ENCODE data around the gene CACNG5. TPM values are rescaled to one million over a fixed set of nuclear protein-coding genes. Genes with fewer than 3 reads are reported as not detected.

The CACNG5 gene
- polyA plus RNA-seq, 1 donor from 2014 or later: not detected

DNA sequence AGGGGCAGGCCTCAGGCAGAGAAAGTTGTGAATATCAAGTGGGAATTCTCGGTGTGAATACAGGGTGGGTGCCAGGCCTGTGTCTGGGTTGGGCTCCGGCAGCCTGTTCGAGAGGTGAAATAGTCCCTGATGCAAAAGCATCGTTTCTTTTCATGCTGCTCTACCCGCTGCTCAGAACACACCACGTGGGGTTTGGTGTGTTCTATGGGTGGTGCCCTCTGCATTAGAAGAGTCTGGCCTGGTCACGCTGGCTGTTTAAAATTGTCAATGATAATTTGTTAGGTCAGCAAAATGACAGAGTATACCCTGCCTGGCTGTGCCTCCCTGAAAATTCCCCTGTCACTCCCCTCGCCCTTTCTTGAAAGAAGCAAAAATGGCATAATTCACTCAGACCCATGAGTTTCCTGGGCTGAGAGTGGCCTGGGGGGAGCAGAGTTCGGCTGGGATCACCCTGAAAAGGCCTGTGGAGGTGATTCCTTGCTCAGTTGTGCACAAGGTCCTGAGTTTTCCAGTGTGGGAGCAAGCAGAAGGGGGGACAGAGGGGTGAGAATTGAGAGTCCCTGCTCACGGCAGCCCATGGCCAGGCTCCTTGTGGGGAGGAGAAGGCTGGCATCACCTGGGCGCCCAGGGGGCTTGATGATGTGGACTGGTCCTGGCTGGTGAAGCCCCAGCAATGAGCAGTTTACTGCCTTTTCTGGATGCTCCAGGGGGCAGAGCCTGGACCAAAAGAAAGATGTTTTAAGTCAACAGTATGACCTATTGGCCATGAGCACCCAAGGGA lies 3.2 kb downstream of the CACNG5 start:
- Histone ChIP-seq H3K9me2 (ENCODE audit: insufficient read depth, low read length) (no peaks in the 10 kb centered on the region), H3K9me3 (ENCODE audit: low read length) (no peaks in the 10 kb centered on the region), H3K9ac (ENCODE audit: low read length) (no peak overlapping the region), H3F3A (ENCODE audit: insufficient read depth, low read length, poor library complexity, severe bottlenecking) (no peaks in the 10 kb centered on the region), H3K79me2 (replicated peaks; ENCODE audit: insufficient read depth, low read length) (no peaks in the 10 kb centered on the region), H3K27ac (ENCODE audit: low read length) (no peak overlapping the region), H3K36me3 (ENCODE audit: insufficient read depth, low read length) (no peaks in the 10 kb centered on the region), H4K20me1 (ENCODE audit: insufficient read depth) (no peaks in the 10 kb centered on the region), H3K27me3 (ENCODE audit: insufficient read depth, low read depth, low read length) (peaks cover 27% of the 10 kb centered on the region), H3K4me2 (ENCODE audit: low read length) (no peak overlapping the region), H3K4me3 (ENCODE audit: low read length) (no peak overlapping the region), H2AFZ (ENCODE audit: low read depth, low read length) (no peak overlapping the region)
- TF ChIP-seq CTCF (IDR thresholded peaks at IDR 0.05; ENCODE audit: poor library complexity, severe bottlenecking) (no peak), EP300 (conservative IDR thresholded peaks at IDR 0.05; ENCODE audit: poor library complexity, severe bottlenecking) (no peak), REST (IDR thresholded peaks at IDR 0.05; ENCODE audit: borderline replicate concordance) (no peak), POLR2AphosphoS5 (IDR thresholded peaks at IDR 0.05) (no peak)

DNA sequence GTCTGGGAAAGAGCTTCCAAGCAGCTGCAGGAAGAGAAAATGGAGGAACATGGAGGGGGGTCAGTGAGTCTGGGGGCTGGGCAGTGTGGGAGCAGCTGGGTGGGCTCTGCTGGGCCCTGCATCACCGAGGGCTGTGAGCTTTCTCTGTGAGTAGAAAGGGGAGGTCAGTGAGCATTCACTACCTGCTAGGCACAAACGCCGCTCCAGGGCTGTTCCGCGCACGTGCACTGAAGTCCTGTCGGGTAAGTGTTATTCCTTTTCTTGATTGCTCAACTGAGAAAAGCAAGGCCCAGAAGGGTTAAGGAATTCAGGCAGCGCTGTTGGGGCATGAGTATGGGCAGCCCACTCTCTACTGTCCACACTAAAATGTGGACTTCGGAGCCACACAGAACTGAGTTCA lies 4.7 kb downstream of the CACNG5 start:
- H3K4me3 ChIP-seq (ENCODE audit: low read length): no peak overlapping the region
- no peaks in the 10 kb centered on the region for H3K36me3 ChIP-seq (ENCODE audit: insufficient read depth, low read length)
- no peak for TF ChIP-seq REST (IDR thresholded peaks at IDR 0.05; ENCODE audit: borderline replicate concordance)
- no peak for TF ChIP-seq EZH2 (IDR thresholded peaks at IDR 0.05; ENCODE audit: borderline replicate concordance, insufficient read depth, low read length, poor library complexity, severe bottlenecking)
- TF ChIP-seq POLR2AphosphoS5 (IDR thresholded peaks at IDR 0.05): no peak
- TF ChIP-seq MXI1 (conservative IDR thresholded peaks at IDR 0.05; ENCODE audit: poor library complexity, severe bottlenecking): no peak
- TF ChIP-seq TAF1 (IDR thresholded peaks at IDR 0.05; ENCODE audit: low read depth): no peak
- TF ChIP-seq RAD21 (conservative IDR thresholded peaks at IDR 0.05): no peak
- TF ChIP-seq SMC3 (conservative IDR thresholded peaks at IDR 0.05; ENCODE audit: poor library complexity): no peak
- TF ChIP-seq EP300 (conservative IDR thresholded peaks at IDR 0.05; ENCODE audit: poor library complexity, severe bottlenecking): no peak
- no peak for TF ChIP-seq CTCF (IDR thresholded peaks at IDR 0.05; ENCODE audit: poor library complexity, severe bottlenecking)

More for the DNA sequence above, 4.7 kb downstream of the CACNG5 start:
- no peaks in the 10 kb centered on the region for H3F3A ChIP-seq (ENCODE audit: insufficient read depth, low read length, poor library complexity, severe bottlenecking)
- H3K9me2 ChIP-seq (ENCODE audit: insufficient read depth, low read length): no peaks in the 10 kb centered on the region
- no peak overlapping the region for H2AFZ ChIP-seq (ENCODE audit: low read depth, low read length)
- H4K20me1 ChIP-seq (ENCODE audit: insufficient read depth): no peaks in the 10 kb centered on the region
- no peaks in the 10 kb centered on the region for H3K79me2 ChIP-seq (replicated peaks; ENCODE audit: insufficient read depth, low read length)
- H3K9ac ChIP-seq (ENCODE audit: low read length): no peak overlapping the region
- H3K27ac ChIP-seq (ENCODE audit: low read length): no peak overlapping the region
- H3K4me2 ChIP-seq (ENCODE audit: low read length): no peak overlapping the region
- peaks cover 21% of the 10 kb centered on the region for H3K27me3 ChIP-seq (ENCODE audit: insufficient read depth, low read depth, low read length)
- no peaks in the 10 kb centered on the region for H3K9me3 ChIP-seq (ENCODE audit: low read length)

All from neural cell (in vitro differentiated cells).